Muscle layer of colon (tissue), 2 donors: Measurements from ENCODE around the gene OPCML.

Experiments
- H3K27ac ChIP-seq: one replicate; pipeline ENCODE4 v1.7.0; 2013; ENCODE audit warnings: low read depth, mild to moderate bottlenecking, low read length, moderate library complexity
- H3K27me3 ChIP-seq, 2 donors: one replicate each; pipeline ENCODE4 v1.7.0; 2013; ENCODE audit warnings: low read length in 2 of 2, mild to moderate bottlenecking in 2 of 2; ENCODE audit not compliant: insufficient read depth in 2 of 2, control insufficient read depth in 1 of 2
- H3K36me3 ChIP-seq: one replicate; pipeline ENCODE4 v1.7.0; 2013; ENCODE audit warnings: mild to moderate bottlenecking, low read length; ENCODE audit not compliant: insufficient read depth
- H3K4me1 ChIP-seq: one replicate; pipeline ENCODE4 v1.7.0; 2013; ENCODE audit warnings: mild to moderate bottlenecking, low read length; ENCODE audit not compliant: insufficient read depth
- H3K4me3 ChIP-seq, 2 donors: one replicate each; pipeline ENCODE4 v1.7.0; 2013; ENCODE audit warnings: low read length in 2 of 2, low read depth in 1 of 2, mild to moderate bottlenecking in 1 of 2, moderate library complexity in 1 of 2
- H3K9ac ChIP-seq: one replicate; pipeline ENCODE4 v1.7.0; 2013; ENCODE audit warnings: low read length
- H3K9me3 ChIP-seq: one replicate; pipeline ENCODE4 v1.7.0; 2013; ENCODE audit warnings: mild to moderate bottlenecking, low read length
- donor health status: abdominal sarcoma.
- donor health status: Adenocarcinoma of cecum.

Gene OPCML

GRCh38 chr11:132681971-132682370 is 850.3 kb downstream of the OPCML start:
- H3K27ac ChIP-seq, result no peak overlapping the region
- no peak overlapping the region for H3K9ac ChIP-seq
- H3K27me3 ChIP-seq, result no peaks in the 10 kb centered on the region
- no peak overlapping the region for H3K4me3 ChIP-seq
- no peaks in the 10 kb centered on the region for H3K9me3 ChIP-seq
- H3K36me3 ChIP-seq, result no peaks in the 10 kb centered on the region
- H3K4me1 ChIP-seq, result no peaks in the 10 kb centered on the region

- no peaks in the 10 kb centered on the region for H3K36me3 ChIP-seq
- no peak overlapping the region for H3K9ac ChIP-seq
- H3K4me1 ChIP-seq, result no peaks in the 10 kb centered on the region
- H3K27me3 ChIP-seq, result no peaks in the 10 kb centered on the region
- H3K4me3 ChIP-seq, result no peak overlapping the region
- H3K9me3 ChIP-seq, result no peaks in the 10 kb centered on the region
- no peak overlapping the region for H3K27ac ChIP-seq
Measured at GRCh38 chr11:132680584-132680983, 851.7 kb downstream of the OPCML start.

GRCh38 chr11:132674151-132674550 is 858.1 kb downstream of the OPCML start:
- no peaks in the 10 kb centered on the region for H3K36me3 ChIP-seq
- no peak overlapping the region for H3K9ac ChIP-seq
- no peaks in the 10 kb centered on the region for H3K4me1 ChIP-seq
- no peak overlapping the region for H3K27ac ChIP-seq
- no peaks in the 10 kb centered on the region for H3K9me3 ChIP-seq
- no peaks in the 10 kb centered on the region for H3K27me3 ChIP-seq
- H3K4me3 ChIP-seq, result no peak overlapping the region

- H3K4me1 ChIP-seq, result no peaks in the 10 kb centered on the region
- no peak overlapping the region for H3K9ac ChIP-seq
- no peaks in the 10 kb centered on the region for H3K36me3 ChIP-seq
- H3K27me3 ChIP-seq, result no peaks in the 10 kb centered on the region
- H3K27ac ChIP-seq, result no peak overlapping the region
- no peaks in the 10 kb centered on the region for H3K9me3 ChIP-seq
- no peak overlapping the region for H3K4me3 ChIP-seq
Measured at GRCh38 chr11:132671851-132672370, 860.4 kb downstream of the OPCML start.

- Histone ChIP-seq H3K9ac (no peak overlapping the region), H3K4me3 (no peak overlapping the region), H3K9me3 (no peaks in the 10 kb centered on the region), H3K27ac (no peak overlapping the region), H3K27me3 (no peaks in the 10 kb centered on the region), H3K36me3 (no peaks in the 10 kb centered on the region), H3K4me1 (no peaks in the 10 kb centered on the region)
Measured at GRCh38 chr11:132670921-132671675, 861.2 kb downstream of the OPCML start.

GRCh38 chr11:132669949-132670348 is 862.4 kb downstream of the OPCML start:
- Histone ChIP-seq H3K27me3 (no peaks in the 10 kb centered on the region), H3K36me3 (no peaks in the 10 kb centered on the region), H3K4me1 (no peaks in the 10 kb centered on the region), H3K9me3 (no peaks in the 10 kb centered on the region), H3K4me3 (no peak overlapping the region), H3K27ac (no peak overlapping the region), H3K9ac (no peak overlapping the region)

GRCh38 chr11:132665205-132665604 is 867.1 kb downstream of the OPCML start:
- Histone ChIP-seq H3K9ac (no peak overlapping the region), H3K36me3 (no peaks in the 10 kb centered on the region), H3K4me3 (no peak overlapping the region), H3K27me3 (no peaks in the 10 kb centered on the region), H3K27ac (no peak overlapping the region), H3K4me1 (no peaks in the 10 kb centered on the region), H3K9me3 (no peaks in the 10 kb centered on the region)

GRCh38 chr11:132658696-132659095 is 873.6 kb downstream of the OPCML start:
- no peaks in the 10 kb centered on the region for H3K27me3 ChIP-seq
- H3K27ac ChIP-seq, result no peak overlapping the region
- H3K4me3 ChIP-seq, result no peak overlapping the region
- no peaks in the 10 kb centered on the region for H3K9me3 ChIP-seq
- no peaks in the 10 kb centered on the region for H3K36me3 ChIP-seq
- no peak overlapping the region for H3K9ac ChIP-seq
- no peaks in the 10 kb centered on the region for H3K4me1 ChIP-seq

GRCh38 chr11:132658004-132658403 is 874.3 kb downstream of the OPCML start:
- no peak overlapping the region for H3K4me3 ChIP-seq
- no peak overlapping the region for H3K27ac ChIP-seq
- no peaks in the 10 kb centered on the region for H3K27me3 ChIP-seq
- no peaks in the 10 kb centered on the region for H3K9me3 ChIP-seq
- H3K4me1 ChIP-seq, result no peaks in the 10 kb centered on the region
- H3K9ac ChIP-seq, result no peak overlapping the region
- no peaks in the 10 kb centered on the region for H3K36me3 ChIP-seq

- Histone ChIP-seq H3K9ac (no peak overlapping the region), H3K27ac (no peak overlapping the region), H3K4me1 (no peaks in the 10 kb centered on the region), H3K9me3 (no peaks in the 10 kb centered on the region), H3K4me3 (no peak overlapping the region), H3K36me3 (no peaks in the 10 kb centered on the region), H3K27me3 (no peaks in the 10 kb centered on the region)
Measured at GRCh38 chr11:132655187-132655855, 877.0 kb downstream of the OPCML start.

GRCh38 chr11:132653237-132653636 is 879.1 kb downstream of the OPCML start:
- Histone ChIP-seq H3K4me1 (no peaks in the 10 kb centered on the region), H3K27me3 (no peaks in the 10 kb centered on the region)

More at GRCh38 chr11:132653237-132653636, 879.1 kb downstream of the OPCML start:
- Histone ChIP-seq H3K36me3 (no peaks in the 10 kb centered on the region), H3K9me3 (no peaks in the 10 kb centered on the region), H3K9ac (no peak overlapping the region), H3K4me3 (no peak overlapping the region), H3K27ac (no peak overlapping the region)
